ENCODE results near the gene VWDE. TPM values are rescaled to one million over a fixed set of nuclear protein-coding genes. Genes with fewer than 3 reads are reported as not detected.

Gene VWDE
- total RNA-seq, 6 donors from 2014 or later: 0.22 to 4.4 (median 1.1) TPM

DNA sequence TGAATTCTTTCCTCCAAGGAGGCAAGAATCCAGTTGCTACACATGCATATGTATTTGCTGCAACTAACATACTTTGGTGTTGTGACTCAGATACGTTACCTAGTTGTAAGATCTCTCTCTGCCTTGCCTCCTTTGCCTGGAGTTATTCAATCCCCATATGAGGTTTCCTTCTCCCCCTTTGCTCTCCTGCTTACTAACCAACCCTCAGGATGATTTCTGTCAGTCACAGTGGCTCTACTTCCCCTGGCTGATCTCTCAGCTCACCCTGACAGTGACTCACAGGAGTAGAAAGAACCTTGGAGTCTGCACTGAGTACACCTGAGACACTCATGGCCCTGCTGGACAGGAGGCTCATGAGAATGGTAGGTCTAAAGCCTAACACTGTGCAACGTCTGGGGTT, 100.6 kb downstream of the VWDE start:
- DNase-seq: no peak
- no peak for ATAC-seq (ENCODE audit: low FRiP score in 2 of 2)
- 69 to 71% methylated on average over 2 of the region's 2 CpGs for WGBS, 2 donors
- Histone ChIP-seq H3K9me3 (no peaks in the 10 kb centered on the region), H3K4me3 (no peak overlapping the region), H3K36me3 (no peaks in the 10 kb centered on the region), H3K4me1 (no peaks in the 10 kb centered on the region), H3K27ac (no peak overlapping the region), H3K27me3 (no peaks in the 10 kb centered on the region)
- TF ChIP-seq EP300 (IDR thresholded peaks at IDR 0.05): no peak
- TF ChIP-seq CTCF (IDR thresholded peaks at IDR 0.05): no peak
- TF ChIP-seq POLR2AphosphoS5 (IDR thresholded peaks at IDR 0.05): no peak
- TF ChIP-seq POLR2A (IDR thresholded peaks at IDR 0.05): no peak

DNA sequence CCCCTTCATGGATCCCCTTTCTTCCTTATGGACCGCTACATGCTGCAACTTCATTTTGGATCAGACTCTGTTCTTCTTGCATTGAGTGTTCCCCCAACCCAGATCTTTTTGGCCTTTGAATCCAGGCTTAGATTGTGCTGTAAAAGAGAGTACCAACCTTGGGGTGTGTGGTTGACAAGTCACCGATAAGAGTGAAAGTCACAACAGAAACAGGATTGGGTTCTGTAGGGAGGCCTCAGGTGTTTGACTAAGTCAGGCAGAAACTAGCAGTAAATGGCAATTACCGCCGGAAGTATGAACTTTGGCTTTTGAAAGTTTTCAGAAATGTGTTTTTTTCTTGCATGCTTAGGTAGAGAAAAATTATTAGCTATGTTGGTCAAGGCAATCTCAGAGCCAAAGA, 103.2 kb downstream of the VWDE start:
- 84 to 87% methylated on average over 4 of the region's 4 CpGs for WGBS, 2 donors

DNA sequence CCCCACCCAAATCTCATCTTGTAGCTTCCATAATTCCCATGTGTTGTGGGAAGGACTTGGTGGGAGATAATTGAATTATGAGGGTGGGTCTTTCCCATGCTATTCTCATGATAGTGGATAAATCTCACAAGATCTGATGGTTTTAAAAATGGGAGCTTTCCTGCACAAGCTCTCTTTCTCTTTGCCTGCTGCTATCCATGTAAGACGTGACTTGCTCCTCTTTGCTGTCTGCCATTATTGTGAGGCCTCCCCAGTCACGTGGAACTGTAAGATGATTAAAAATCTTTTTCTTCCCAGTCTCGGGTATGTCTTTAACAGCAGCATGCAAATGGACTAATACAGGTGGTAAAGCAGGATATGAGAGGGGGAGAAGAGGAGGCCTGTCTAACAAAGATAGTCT, 104.3 kb downstream of the VWDE start:
- Histone ChIP-seq H3K27ac (no peak overlapping the region), H3K27me3 (no peaks in the 10 kb centered on the region), H3K4me1 (no peaks in the 10 kb centered on the region), H3K36me3 (no peaks in the 10 kb centered on the region), H3K9me3 (no peaks in the 10 kb centered on the region), H3K4me3 (no peak overlapping the region)
- TF ChIP-seq EP300 (IDR thresholded peaks at IDR 0.05) (no peak), CTCF (IDR thresholded peaks at IDR 0.05) (no peak), POLR2AphosphoS5 (IDR thresholded peaks at IDR 0.05) (no peak), POLR2A (IDR thresholded peaks at IDR 0.05) (no peak)
- no peak for ATAC-seq (ENCODE audit: low FRiP score in 2 of 2)
- 80 to 90% methylated on average over 3 of the region's 3 CpGs for WGBS, 2 donors
- DNase-seq: no peak

More for the DNA sequence above, 103.2 kb downstream of the VWDE start:
- ATAC-seq (ENCODE audit: low FRiP score in 2 of 2) (no peak), DNase-seq (no peak)
- H3K27me3 ChIP-seq: no peaks in the 10 kb centered on the region
- no peaks in the 10 kb centered on the region for H3K36me3 ChIP-seq
- no peaks in the 10 kb centered on the region for H3K4me1 ChIP-seq
- no peak for TF ChIP-seq POLR2A (IDR thresholded peaks at IDR 0.05)
- no peak for TF ChIP-seq POLR2AphosphoS5 (IDR thresholded peaks at IDR 0.05)
- TF ChIP-seq CTCF (IDR thresholded peaks at IDR 0.05): no peak
- TF ChIP-seq EP300 (IDR thresholded peaks at IDR 0.05): no peak
- H3K27ac ChIP-seq: no peak overlapping the region
- no peak overlapping the region for H3K4me3 ChIP-seq
- no peaks in the 10 kb centered on the region for H3K9me3 ChIP-seq

DNA sequence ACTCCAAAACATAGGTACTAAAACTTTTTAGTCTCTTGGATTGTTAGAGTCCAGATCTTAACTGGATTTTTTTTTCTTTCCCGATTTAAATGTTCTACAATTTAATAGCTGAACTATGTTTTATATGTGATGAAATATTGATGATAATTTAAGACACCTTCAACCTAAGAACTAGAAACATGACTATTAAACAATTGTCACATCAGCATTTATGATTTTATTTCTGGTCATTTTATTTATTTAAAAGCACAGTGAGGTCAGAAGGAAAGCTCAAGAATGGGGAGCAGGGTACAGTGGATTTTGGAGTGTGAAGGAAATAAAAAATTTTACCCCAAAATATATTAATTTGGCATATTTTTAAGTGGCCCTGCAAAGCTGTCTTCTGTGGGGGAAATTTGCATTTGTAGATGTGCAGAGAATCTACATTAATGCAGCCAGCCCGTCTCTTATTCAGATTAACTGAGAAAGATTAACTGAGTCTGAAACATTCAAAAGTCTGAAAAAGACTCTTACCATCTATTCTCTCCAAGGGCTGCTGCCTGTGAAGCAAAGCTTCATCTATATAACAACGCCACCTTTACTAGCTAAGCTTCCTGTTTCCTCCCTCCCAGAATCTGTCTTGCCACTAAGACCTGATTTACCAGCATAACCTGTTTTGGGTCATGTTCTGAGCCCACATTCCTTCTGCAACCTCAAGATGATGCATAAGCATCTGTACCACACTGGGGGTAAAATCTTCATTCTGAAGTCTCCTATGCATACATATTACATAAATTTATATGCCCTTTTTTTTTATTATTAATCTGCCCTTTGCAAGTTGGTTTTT, 106.2 kb downstream of the VWDE start:
- DNase-seq (no peak), ATAC-seq (ENCODE audit: low FRiP score in 2 of 2) (no peak)
- Histone ChIP-seq H3K36me3 (no peaks in the 10 kb centered on the region), H3K4me3 (no peak overlapping the region), H3K27me3 (no peaks in the 10 kb centered on the region), H3K4me1 (no peaks in the 10 kb centered on the region), H3K9me3 (no peaks in the 10 kb centered on the region), H3K27ac (no peak overlapping the region)
- no peak for TF ChIP-seq POLR2A (IDR thresholded peaks at IDR 0.05)
- no peak for TF ChIP-seq CTCF (IDR thresholded peaks at IDR 0.05)
- no peak for TF ChIP-seq EP300 (IDR thresholded peaks at IDR 0.05)
- no peak for TF ChIP-seq POLR2AphosphoS5 (IDR thresholded peaks at IDR 0.05)
- 77 to 79% methylated on average over 3 of the region's 3 CpGs for WGBS, 2 donors

Data from upper lobe of left lung (tissue), 6 donors.